Stimulated activated CD4-positive, alpha-beta T cell treated with anti-CD3 and anti-CD28 coated beads, Interleukin-12 subunit alpha, Interleukin-12 subunit beta, amount 100 ng/mL, for 24 hours (primary cell): Measurements from ENCODE around the gene LEO1.

Source experiments
- DNase-seq, 2 experiments: peaks; one replicate each; pipeline ENCODE4 v3.0.0-alpha.2; 2020; ENCODE audit warnings: low read depth in 2 of 2

The LEO1 gene

GRCh38 chr15:51931638-51932037, 39.9 kb downstream of the LEO1 start:
- no peak for DNase-seq

- no peak for DNase-seq
These were observed 40.6 kb downstream of the LEO1 start for GRCh38 chr15:51931016-51931415.

- no peak for DNase-seq
These were observed 44.8 kb downstream of the LEO1 start for GRCh38 chr15:51926809-51927208.

- DNase-seq, result no peak
These were observed 47.2 kb downstream of the LEO1 start for GRCh38 chr15:51924156-51925068.

- DNase-seq, result no peak
These were observed 54.1 kb downstream of the LEO1 start for GRCh38 chr15:51917493-51917892.

GRCh38 chr15:51912528-51912927, 59.0 kb downstream of the LEO1 start:
- DNase-seq, result no peak

GRCh38 chr15:51909584-51909983, 62.0 kb downstream of the LEO1 start:
- DNase-seq, result no peak

- no peak for DNase-seq
These were observed 63.3 kb downstream of the LEO1 start for GRCh38 chr15:51908316-51908715.

GRCh38 chr15:51907136-51907862, 64.3 kb downstream of the LEO1 start:
- no peak for DNase-seq

GRCh38 chr15:51904931-51905330, 66.6 kb downstream of the LEO1 start:
- DNase-seq, result no peak

- DNase-seq, result no peak
These were observed 67.2 kb downstream of the LEO1 start for GRCh38 chr15:51904421-51904820.

- DNase-seq, result no peak
These were observed 82.1 kb downstream of the LEO1 start for GRCh38 chr15:51889486-51889885.

- no peak for DNase-seq
These were observed 82.9 kb downstream of the LEO1 start for GRCh38 chr15:51888593-51889195.
